Cardiac fibroblast (primary cell): ENCODE results near the gene DLX1.

ENCODE experiments used
- DNase-seq, 2 donors: peaks; one replicate each; pipeline versions ENCODE4 v3.0.0 to v3.0.0-alpha.2; 2010; ENCODE audit warnings: low read depth in 2 of 2
- H3K4me3 ChIP-seq, 2 donors: replicated peaks in 1 of 2; 1 replicate in 1 of 2; 2 replicates in 1 of 2; pipeline ENCODE4 v1.5.1; 2011; ENCODE audit warnings: low read depth in 2 of 2, low read length in 2 of 2, mild to moderate bottlenecking in 2 of 2, moderate library complexity in 1 of 2
- CTCF ChIP-seq: IDR thresholded peaks from one replicate; pipeline ENCODE4 v1.5.1; 2011; ENCODE audit warnings: low read depth, mild to moderate bottlenecking, low read length, inconsistent platforms

The DLX1 gene

GRCh38 chr2:172074254-172074653 lies 11.1 kb upstream of the DLX1 start:
- no peak overlapping the region for H3K4me3 ChIP-seq
- DNase-seq, result no peak
- no peak for TF ChIP-seq CTCF

GRCh38 chr2:172079416-172079815 lies 5.9 kb upstream of the DLX1 start:
- no peak for DNase-seq

GRCh38 chr2:172079838-172080640 lies 5.3 kb upstream of the DLX1 start:
- H3K4me3 ChIP-seq, result no peak overlapping the region
- no peak for DNase-seq
- no peak for TF ChIP-seq CTCF

More at GRCh38 chr2:172079416-172079815, 5.9 kb upstream of the DLX1 start:
- H3K4me3 ChIP-seq, result no peak overlapping the region
- no peak for TF ChIP-seq CTCF

GRCh38 chr2:172080641-172081220 lies 4.6 kb upstream of the DLX1 start:
- H3K4me3 ChIP-seq, result no peak overlapping the region
- DNase-seq, result no peak
- no peak for TF ChIP-seq CTCF

GRCh38 chr2:172081221-172082022 lies 3.9 kb upstream of the DLX1 start:
- DNase-seq, result no peak
- no peak for TF ChIP-seq CTCF
- no peak overlapping the region for H3K4me3 ChIP-seq

GRCh38 chr2:172082105-172082943 lies 3.0 kb upstream of the DLX1 start:
- no peak overlapping the region for H3K4me3 ChIP-seq
- TF ChIP-seq CTCF, result no peak
- DNase-seq, result no peak
